GM12878 (cell line): Measurements from ENCODE around the gene ANKRD37. TPM values are rescaled to one million over a fixed set of nuclear protein-coding genes. Genes with fewer than 3 reads are reported as not detected.

Source experiments
- ATAC-seq: fragments of 200-7000 bp; cut with Tn5 transposase; 3 replicates; pipeline ENCODE4 v1.9.1; 2020; ENCODE audit warnings: mild to moderate bottlenecking, moderate library complexity
- BruUV-seq: library from RNA; stranded (reverse); fragments of 400-500 nt; replicated peaks from 2 replicates; lab custom pipeline; 2021; lab: Mats Ljungman, UMichigan
- CTCF ChIA-PET: fragments of 300-600 bp; sonication (Branson Sonifier 250); formaldehyde crosslinking; extraction: SDS; loops from one replicate; lab custom pipeline; 2021; ENCODE audit warnings: inconsistent platforms; lab: Yijun Ruan, JAX
- POLR2A ChIA-PET: fragments of 350-600 bp; formaldehyde crosslinking; extraction: SDS; loops from one replicate; lab custom pipeline; 2021; ENCODE audit warnings: inconsistent platforms; lab: Charles Lee
- RAD21 ChIA-PET: fragments of 300-600 bp; sonication (Branson Sonifier 250); formaldehyde crosslinking; loops from one replicate; lab custom pipeline; 2023; ENCODE audit warnings: antibody characterized with exemption; ENCODE audit not compliant: unreplicated experiment; lab: Charles Lee
- SMC1A ChIA-PET: fragments of 300-600 bp; sonication (Branson Sonifier 250); formaldehyde crosslinking; loops from one replicate; lab custom pipeline; 2023; ENCODE audit not compliant: unreplicated experiment, uncharacterized antibody; lab: Charles Lee
- DNase-seq: peaks from one replicate; pipeline ENCODE4 v3.0.0-alpha.2; 2011; ENCODE audit warnings: low read depth, low spot score
- FAIRE-seq: peaks from 3 replicates; lab custom pipeline; 2011; peaks lifted over from hg19 to GRCh38; lab: Jason Lieb, UNC
- H2AFZ ChIP-seq: 2 replicates; pipeline ENCODE4 v1.6.0; 2011; ENCODE audit warnings: low read depth, low read length, control low read depth; ENCODE audit not compliant: control insufficient read depth
- H3K27ac ChIP-seq: 2 replicates; pipeline ENCODE4 v1.5.1; 2011; ENCODE audit warnings: control low read depth; ENCODE audit not compliant: control insufficient read depth, insufficient read depth
- H3K27me3 ChIP-seq, 2 experiments: replicated peaks in 1 of 2; 2 replicates each; pipeline versions ENCODE4 v1.6.0 to v1.6.1; 2011; ENCODE audit warnings: low read length in 1 of 2; ENCODE audit not compliant: control insufficient read depth in 2 of 2, insufficient read depth in 2 of 2
- H3K36me3 ChIP-seq, 2 experiments: 2 replicates each; pipeline ENCODE4 v1.5.1; 2011; ENCODE audit warnings: low read length in 1 of 2; ENCODE audit not compliant: control insufficient read depth in 2 of 2, insufficient read depth in 2 of 2
- H3K4me1 ChIP-seq: 2 replicates; pipeline ENCODE4 v1.6.1; 2011; ENCODE audit warnings: mild to moderate bottlenecking, low read length, moderate library complexity, mixed read lengths; ENCODE audit not compliant: control insufficient read depth, insufficient read depth
- H3K4me2 ChIP-seq: 2 replicates; pipeline ENCODE4 v1.6.0; 2011; ENCODE audit warnings: control low read depth; ENCODE audit not compliant: control insufficient read depth, insufficient read depth
- H3K4me3 ChIP-seq: fragments of 200-600 bp; sonication (generic); 2 replicates; pipeline ENCODE4 v1.5.1; 2016
- H3K79me2 ChIP-seq: 2 replicates; pipeline ENCODE4 v1.6.0; 2011; ENCODE audit warnings: low read length; ENCODE audit not compliant: control insufficient read depth, insufficient read depth
- H3K9ac ChIP-seq: 2 replicates; pipeline ENCODE4 v1.8.0; 2011; ENCODE audit warnings: low read length, control low read depth, mixed read lengths; ENCODE audit not compliant: control insufficient read depth, insufficient read depth
- H3K9me3 ChIP-seq: replicated peaks from 3 replicates; pipeline ENCODE4 v1.5.1; 2011; ENCODE audit warnings: mild to moderate bottlenecking, low read length; ENCODE audit not compliant: control insufficient read depth, insufficient read depth
- H4K20me1 ChIP-seq: 2 replicates; pipeline ENCODE4 v1.6.0; 2011; ENCODE audit not compliant: control insufficient read depth, insufficient read depth
- CBFB ChIP-seq: IDR thresholded peaks from 2 replicates; pipeline ENCODE4 v1.6.1; 2016; ENCODE audit warnings: antibody characterized with exemption, low read depth
- CHD1 ChIP-seq: IDR thresholded peaks from 2 replicates; pipeline ENCODE4 v1.6.1; 2012; ENCODE audit warnings: low read depth, low read length, improper control_type of control experiment
- CHD4 ChIP-seq: fragments of 200-600 bp; sonication (generic); IDR thresholded peaks from 2 replicates; pipeline ENCODE4 v1.6.1; 2016; ENCODE audit warnings: mild to moderate bottlenecking
- GABPA ChIP-seq: IDR thresholded peaks from 2 replicates; pipeline ENCODE4 v1.6.1; 2014; ENCODE audit warnings: antibody characterized with exemption, low read depth, mild to moderate bottlenecking, inconsistent platforms
- HDGF ChIP-seq: fragments of 450-650 bp; IDR thresholded peaks from 2 replicates; pipeline ENCODE4 v1.6.1; 2016; ENCODE audit warnings: antibody characterized with exemption
- KAT2A ChIP-seq: conservative IDR thresholded peaks from 2 replicates; pipeline ENCODE4 v1.6.1; 2011; ENCODE audit warnings: low read depth, low read length; ENCODE audit not compliant: control insufficient read depth
- MEF2B ChIP-seq: fragments of 450-650 bp; IDR thresholded peaks from 2 replicates; pipeline ENCODE4 v1.6.1; 2018; ENCODE audit warnings: mild to moderate bottlenecking, moderate library complexity; ENCODE audit not compliant: partially characterized antibody, poor library complexity, severe bottlenecking
- SPI1 ChIP-seq: IDR thresholded peaks from 2 replicates; pipeline ENCODE4 v1.6.1; 2011; ENCODE audit warnings: low read depth, mild to moderate bottlenecking, low read length, moderate library complexity, borderline replicate concordance; ENCODE audit not compliant: insufficient read depth
- TARDBP ChIP-seq: IDR thresholded peaks from 2 replicates; pipeline ENCODE4 v1.6.1; 2016; ENCODE audit warnings: borderline replicate concordance
- WGBS: methylation state at CpG from one replicate; pipeline ENCODE4 v1.1.6; 2016; ENCODE audit warnings: low lambda C conversion rate; ENCODE audit not compliant: insufficient replicate concordance, insufficient coverage; ENCODE audit errors: missing lambda C conversion rate; 5-methylcytosine and 5-hydroxymethylcytosine counted together
- in situ Hi-C: fragments of 300-500 bp; cut with MboI; formaldehyde crosslinking; loops from 9 replicates; pipeline ENCODE4 v1.14.3; 2018; ENCODE audit warnings: mixed read lengths
- intact Hi-C: fragments of 100-400 bp; cut with micrococcal nuclease; formaldehyde crosslinking; loops from one replicate; pipeline ENCODE4 v1.14.2; 2022; ENCODE audit not compliant: unreplicated experiment
- polyA plus RNA-seq, 11 experiments: library from polyadenylated mRNA; depleted of rRNA in 4 of 11; unstranded in 6 of 11; stranded (reverse) in 5 of 11; fragments of >200 nt; fragmentation: Nextera tagmentation in 4 of 11; fragmentation: Illumina TruSeq in 1 of 11; extraction: Ambion mirVana in 4 of 11; extraction: Trizol in 1 of 11; gene quantifications; 1 replicate in 1 of 11; 2 replicates in 10 of 11; pipeline versions ENCODE4 v1.2.1 to v1.2.3, GENCODE V29; 2011 to 2016; ENCODE audit warnings: inconsistent platforms in 2 of 11, missing spikeins in 2 of 11, low read depth in 1 of 11
- total RNA-seq, 4 experiments: library from RNA; depleted of rRNA in 3 of 4; stranded (reverse); fragments of >200 nt in 3 of 4; fragmentation: Illumina TruSeq in 1 of 4; extraction: Trizol in 1 of 4; gene quantifications; 2 replicates each; pipeline versions ENCODE4 v1.2.1 to v1.2.3, GENCODE V29; 2013 to 2021
- TF ChIP-seq, protein P1 (sequence below): IDR thresholded peaks from 2 replicates; pipeline ENCODE4 v1.6.1; 2012; ENCODE audit warnings: low read depth, low read length, improper control_type of control experiment
- TF ChIP-seq, protein P2 (sequence below): fragments of 450-650 bp; IDR thresholded peaks from 2 replicates; pipeline ENCODE4 v1.6.1; 2017; ENCODE audit warnings: borderline replicate concordance
- TF ChIP-seq, protein P3 (sequence below): fragments of 450-650 bp; formaldehyde crosslinking; IDR thresholded peaks from 2 replicates; pipeline ENCODE4 v1.4.0; 2020; ENCODE audit warnings: mild to moderate bottlenecking, moderate library complexity
- TF ChIP-seq, protein P4 (sequence below): fragments of 450-650 bp; IDR thresholded peaks from 2 replicates; pipeline ENCODE4 v1.6.1; 2017; ENCODE audit warnings: mild to moderate bottlenecking

Gene ANKRD37
- total and polyA plus RNA-seq, 10 of the 15 experiments (the other 5 are each of a cell fraction or from before 2014, with no cell fraction given), result 10.6 to 67.9 (median 24.2) TPM

DNA sequence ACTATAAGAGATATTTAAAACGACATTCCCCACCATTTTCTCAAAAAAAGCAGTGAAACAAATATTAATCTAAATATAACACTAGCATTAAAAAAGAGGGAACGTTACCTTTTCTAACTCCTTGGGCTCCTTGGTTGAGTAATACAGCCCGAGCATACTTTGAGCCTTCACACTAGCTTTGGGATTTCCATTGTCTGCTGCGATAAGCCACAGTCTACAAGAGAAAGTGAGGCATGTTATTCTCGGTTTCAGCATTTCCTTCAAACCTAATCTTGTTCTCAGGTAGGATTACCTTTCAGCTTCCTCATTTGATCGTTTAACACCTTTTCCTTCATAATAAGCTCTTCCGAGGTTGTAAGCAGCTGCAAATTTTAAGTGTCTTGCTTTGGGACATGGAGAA lies 22.6 kb upstream of the ANKRD37 start (continued):
- TF ChIP-seq, protein P1, sequence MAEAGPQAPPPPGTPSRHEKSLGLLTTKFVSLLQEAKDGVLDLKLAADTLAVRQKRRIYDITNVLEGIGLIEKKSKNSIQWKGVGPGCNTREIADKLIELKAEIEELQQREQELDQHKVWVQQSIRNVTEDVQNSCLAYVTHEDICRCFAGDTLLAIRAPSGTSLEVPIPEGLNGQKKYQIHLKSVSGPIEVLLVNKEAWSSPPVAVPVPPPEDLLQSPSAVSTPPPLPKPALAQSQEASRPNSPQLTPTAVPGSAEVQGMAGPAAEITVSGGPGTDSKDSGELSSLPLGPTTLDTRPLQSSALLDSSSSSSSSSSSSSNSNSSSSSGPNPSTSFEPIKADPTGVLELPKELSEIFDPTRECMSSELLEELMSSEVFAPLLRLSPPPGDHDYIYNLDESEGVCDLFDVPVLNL, result no peak
- no peak for TF ChIP-seq MEF2B
- TF ChIP-seq, protein P2, sequence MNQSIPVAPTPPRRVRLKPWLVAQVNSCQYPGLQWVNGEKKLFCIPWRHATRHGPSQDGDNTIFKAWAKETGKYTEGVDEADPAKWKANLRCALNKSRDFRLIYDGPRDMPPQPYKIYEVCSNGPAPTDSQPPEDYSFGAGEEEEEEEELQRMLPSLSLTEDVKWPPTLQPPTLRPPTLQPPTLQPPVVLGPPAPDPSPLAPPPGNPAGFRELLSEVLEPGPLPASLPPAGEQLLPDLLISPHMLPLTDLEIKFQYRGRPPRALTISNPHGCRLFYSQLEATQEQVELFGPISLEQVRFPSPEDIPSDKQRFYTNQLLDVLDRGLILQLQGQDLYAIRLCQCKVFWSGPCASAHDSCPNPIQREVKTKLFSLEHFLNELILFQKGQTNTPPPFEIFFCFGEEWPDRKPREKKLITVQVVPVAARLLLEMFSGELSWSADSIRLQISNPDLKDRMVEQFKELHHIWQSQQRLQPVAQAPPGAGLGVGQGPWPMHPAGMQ, result no peak
- TF ChIP-seq, all 136 proteins: peak for 0

DNA sequence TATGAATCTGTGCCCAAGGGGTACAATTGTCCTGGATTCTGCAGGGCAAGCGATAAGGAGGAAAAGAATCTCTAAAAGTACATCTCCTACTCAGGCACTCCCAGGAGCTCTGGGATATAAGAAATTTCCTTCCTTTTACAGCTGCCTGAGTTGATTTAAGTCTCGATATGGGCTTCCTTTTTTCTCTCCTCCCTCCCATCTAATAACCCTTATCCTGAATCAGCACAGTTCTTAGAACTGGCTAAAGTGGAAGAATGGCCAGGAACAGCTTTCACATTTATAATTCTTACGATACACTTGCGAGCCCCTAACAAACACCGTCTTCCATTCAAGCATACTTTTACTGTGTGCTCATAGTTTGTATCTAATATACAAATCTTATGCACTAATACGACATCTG lies 22.1 kb upstream of the ANKRD37 start:
- no peak overlapping the region for H3K27ac ChIP-seq
- no peak overlapping the region for H2AFZ ChIP-seq
- in situ Hi-C loops (no loop called here), intact Hi-C loops (no loop called here)
- ATAC-seq (no peak), FAIRE-seq (no peak), DNase-seq (no peak)
- no TSS peak for BruUV-seq
- H3K36me3 ChIP-seq, result peaks cover 1 to 31% of the 10 kb centered on the region in 2 experiments; a peak in 3 of 4 replicates
- ChIA-PET POLR2A (no interaction called here), RAD21 (no interaction called here), CTCF (no interaction called here), SMC1A (interaction anchor here (1.0 to 1.6 kb wide), 4 partner anchors 12 to 78 kb away, joined by 3 read pairs; no protein-coding TSS in a partner anchor)
- H3K4me1 ChIP-seq, result no peaks in the 10 kb centered on the region
- no peaks in the 10 kb centered on the region; the same call in 2 of the 3 replicates for H3K9me3 ChIP-seq
- no peaks in the 10 kb centered on the region for H3K79me2 ChIP-seq
- no peaks in the 10 kb centered on the region for H4K20me1 ChIP-seq
- H3K27me3 ChIP-seq, result no peaks in the 10 kb centered on the region
- no peak overlapping the region for H3K4me2 ChIP-seq
- no peak overlapping the region for H3K9ac ChIP-seq
- WGBS, result 98% methylated on average over 6 of the region's 6 CpGs
- no peak overlapping the region for H3K4me3 ChIP-seq
- TF ChIP-seq SPI1 (no peak), TARDBP (no peak), CHD4 (no peak), CHD1 (no peak), HDGF (no peak), GABPA (no peak), CBFB (no peak), KAT2A (no peak)
- TF ChIP-seq, protein P3, sequence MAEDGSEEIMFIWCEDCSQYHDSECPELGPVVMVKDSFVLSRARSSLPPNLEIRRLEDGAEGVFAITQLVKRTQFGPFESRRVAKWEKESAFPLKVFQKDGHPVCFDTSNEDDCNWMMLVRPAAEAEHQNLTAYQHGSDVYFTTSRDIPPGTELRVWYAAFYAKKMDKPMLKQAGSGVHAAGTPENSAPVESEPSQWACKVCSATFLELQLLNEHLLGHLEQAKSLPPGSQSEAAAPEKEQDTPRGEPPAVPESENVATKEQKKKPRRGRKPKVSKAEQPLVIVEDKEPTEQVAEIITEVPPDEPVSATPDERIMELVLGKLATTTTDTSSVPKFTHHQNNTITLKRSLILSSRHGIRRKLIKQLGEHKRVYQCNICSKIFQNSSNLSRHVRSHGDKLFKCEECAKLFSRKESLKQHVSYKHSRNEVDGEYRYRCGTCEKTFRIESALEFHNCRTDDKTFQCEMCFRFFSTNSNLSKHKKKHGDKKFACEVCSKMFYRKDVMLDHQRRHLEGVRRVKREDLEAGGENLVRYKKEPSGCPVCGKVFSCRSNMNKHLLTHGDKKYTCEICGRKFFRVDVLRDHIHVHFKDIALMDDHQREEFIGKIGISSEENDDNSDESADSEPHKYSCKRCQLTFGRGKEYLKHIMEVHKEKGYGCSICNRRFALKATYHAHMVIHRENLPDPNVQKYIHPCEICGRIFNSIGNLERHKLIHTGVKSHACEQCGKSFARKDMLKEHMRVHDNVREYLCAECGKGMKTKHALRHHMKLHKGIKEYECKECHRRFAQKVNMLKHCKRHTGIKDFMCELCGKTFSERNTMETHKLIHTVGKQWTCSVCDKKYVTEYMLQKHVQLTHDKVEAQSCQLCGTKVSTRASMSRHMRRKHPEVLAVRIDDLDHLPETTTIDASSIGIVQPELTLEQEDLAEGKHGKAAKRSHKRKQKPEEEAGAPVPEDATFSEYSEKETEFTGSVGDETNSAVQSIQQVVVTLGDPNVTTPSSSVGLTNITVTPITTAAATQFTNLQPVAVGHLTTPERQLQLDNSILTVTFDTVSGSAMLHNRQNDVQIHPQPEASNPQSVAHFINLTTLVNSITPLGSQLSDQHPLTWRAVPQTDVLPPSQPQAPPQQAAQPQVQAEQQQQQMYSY (CRISPR knock-in tag), result no peak
- TF ChIP-seq, protein P4, sequence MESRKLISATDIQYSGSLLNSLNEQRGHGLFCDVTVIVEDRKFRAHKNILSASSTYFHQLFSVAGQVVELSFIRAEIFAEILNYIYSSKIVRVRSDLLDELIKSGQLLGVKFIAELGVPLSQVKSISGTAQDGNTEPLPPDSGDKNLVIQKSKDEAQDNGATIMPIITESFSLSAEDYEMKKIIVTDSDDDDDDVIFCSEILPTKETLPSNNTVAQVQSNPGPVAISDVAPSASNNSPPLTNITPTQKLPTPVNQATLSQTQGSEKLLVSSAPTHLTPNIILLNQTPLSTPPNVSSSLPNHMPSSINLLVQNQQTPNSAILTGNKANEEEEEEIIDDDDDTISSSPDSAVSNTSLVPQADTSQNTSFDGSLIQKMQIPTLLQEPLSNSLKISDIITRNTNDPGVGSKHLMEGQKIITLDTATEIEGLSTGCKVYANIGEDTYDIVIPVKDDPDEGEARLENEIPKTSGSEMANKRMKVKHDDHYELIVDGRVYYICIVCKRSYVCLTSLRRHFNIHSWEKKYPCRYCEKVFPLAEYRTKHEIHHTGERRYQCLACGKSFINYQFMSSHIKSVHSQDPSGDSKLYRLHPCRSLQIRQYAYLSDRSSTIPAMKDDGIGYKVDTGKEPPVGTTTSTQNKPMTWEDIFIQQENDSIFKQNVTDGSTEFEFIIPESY, result no peak
